Measurements from ENCODE around the gene MAPKBP1. TPM values are rescaled to one million over a fixed set of nuclear protein-coding genes. Genes with fewer than 3 reads are reported as not detected.

The MAPKBP1 gene
- total RNA-seq, 1 experiment from 2014 or later: 9.9 TPM

GRCh38 chr15:41868321-41868720 is 94.0 kb downstream of the MAPKBP1 start:
- CTCF ChIA-PET: no interaction called here
- no peaks in the 10 kb centered on the region for H3K36me3 Mint-ChIP-seq (ENCODE audit: insufficient read depth, unreplicated experiment)
- H3K9me3 Mint-ChIP-seq (ENCODE audit: low read depth, unreplicated experiment): no peaks in the 10 kb centered on the region
- no peak overlapping the region for H3K4me3 Mint-ChIP-seq (ENCODE audit: low read depth, unreplicated experiment)
- no peaks in the 10 kb centered on the region for H3K4me1 Mint-ChIP-seq (ENCODE audit: low read depth, unreplicated experiment)
- no TSS peak for BruUV-seq (replicated peaks)
- peaks cover 17% of the 10 kb centered on the region for H3K27me3 Mint-ChIP-seq (ENCODE audit: unreplicated experiment)
- no peak for DNase-seq
- intact Hi-C loops (cut with micrococcal nuclease; ENCODE audit: unreplicated experiment): no loop called here
- no peak overlapping the region for H3K27ac Mint-ChIP-seq (ENCODE audit: unreplicated experiment)
- no peak for TF ChIP-seq CTCF (IDR thresholded peaks at IDR 0.05; ENCODE audit: unreplicated experiment)

- CTCF ChIA-PET: no interaction called here
- H3K27ac Mint-ChIP-seq (ENCODE audit: unreplicated experiment): no peak overlapping the region
- H3K9me3 Mint-ChIP-seq (ENCODE audit: low read depth, unreplicated experiment): no peaks in the 10 kb centered on the region
- peaks cover 34% of the 10 kb centered on the region for H3K27me3 Mint-ChIP-seq (ENCODE audit: unreplicated experiment)
- DNase-seq: no peak
- H3K4me3 Mint-ChIP-seq (ENCODE audit: low read depth, unreplicated experiment): no peak overlapping the region
- TF ChIP-seq CTCF (IDR thresholded peaks at IDR 0.05; ENCODE audit: unreplicated experiment): no peak
- H3K4me1 Mint-ChIP-seq (ENCODE audit: low read depth, unreplicated experiment): no peaks in the 10 kb centered on the region
- intact Hi-C loops (cut with micrococcal nuclease; ENCODE audit: unreplicated experiment): no loop called here
- no TSS peak for BruUV-seq (replicated peaks)
- H3K36me3 Mint-ChIP-seq (ENCODE audit: insufficient read depth, unreplicated experiment): no peaks in the 10 kb centered on the region
Observed at GRCh38 chr15:41869770-41870688, 95.7 kb downstream of the MAPKBP1 start.

GRCh38 chr15:41870689-41871081 is 96.4 kb downstream of the MAPKBP1 start:
- intact Hi-C loops (cut with micrococcal nuclease; ENCODE audit: unreplicated experiment): no loop called here
- no peak for DNase-seq
- no peak overlapping the region for H3K4me3 Mint-ChIP-seq (ENCODE audit: low read depth, unreplicated experiment)
- CTCF ChIA-PET: no interaction called here
- H3K9me3 Mint-ChIP-seq (ENCODE audit: low read depth, unreplicated experiment): no peaks in the 10 kb centered on the region
- H3K27ac Mint-ChIP-seq (ENCODE audit: unreplicated experiment): no peak overlapping the region
- no peaks in the 10 kb centered on the region for H3K36me3 Mint-ChIP-seq (ENCODE audit: insufficient read depth, unreplicated experiment)
- BruUV-seq (replicated peaks): no TSS peak
- no peak for TF ChIP-seq CTCF (IDR thresholded peaks at IDR 0.05; ENCODE audit: unreplicated experiment)
- H3K4me1 Mint-ChIP-seq (ENCODE audit: low read depth, unreplicated experiment): no peaks in the 10 kb centered on the region
- peaks cover 41% of the 10 kb centered on the region for H3K27me3 Mint-ChIP-seq (ENCODE audit: unreplicated experiment)

GRCh38 chr15:41871175-41871905 is 97.1 kb downstream of the MAPKBP1 start:
- Mint-ChIP-seq H3K36me3 (ENCODE audit: insufficient read depth, unreplicated experiment) (no peaks in the 10 kb centered on the region), H3K9me3 (ENCODE audit: low read depth, unreplicated experiment) (no peaks in the 10 kb centered on the region), H3K4me3 (ENCODE audit: low read depth, unreplicated experiment) (no peak overlapping the region), H3K27ac (ENCODE audit: unreplicated experiment) (no peak overlapping the region), H3K4me1 (ENCODE audit: low read depth, unreplicated experiment) (no peaks in the 10 kb centered on the region), H3K27me3 (ENCODE audit: unreplicated experiment) (peaks cover 43% of the 10 kb centered on the region)
- no peak for DNase-seq
- CTCF ChIA-PET: no interaction called here
- no peak for TF ChIP-seq CTCF (IDR thresholded peaks at IDR 0.05; ENCODE audit: unreplicated experiment)
- intact Hi-C loops (cut with micrococcal nuclease; ENCODE audit: unreplicated experiment): no loop called here
- BruUV-seq (replicated peaks): no TSS peak

Data from Calu3 (cell line).